Lower leg skin (tissue), 3 donors: ENCODE results near the gene CGB2.
"Not testable (repeated sequence)": the region's sequence is repeated elsewhere in the genome, so short reads cannot be mapped to it uniquely, and the experiment has no call there.

Experiments
- CTCF ChIP-seq, 3 donors: fragments of 450-650 bp; IDR thresholded peaks; one replicate each; pipeline ENCODE4 v1.5.1; 2016; ENCODE audit warnings: antibody characterized with exemption in 3 of 3, mild to moderate bottlenecking in 3 of 3, moderate library complexity in 2 of 3
- POLR2A ChIP-seq, 2 donors: fragments of 450-650 bp; IDR thresholded peaks; one replicate each; pipeline ENCODE4 v1.6.1; 2016 to 2017; ENCODE audit warnings: antibody characterized with exemption in 2 of 2, mild to moderate bottlenecking in 1 of 2, moderate library complexity in 1 of 2

GRCh38 chr19:49043548-49043947, 11.9 kb downstream of the CGB2 start, which contains the start of gene CGB5:
- TF ChIP-seq CTCF, POLR2A (IDR thresholded peaks at IDR 0.05): not testable (repeated sequence)
